Epithelial cell of esophagus (primary cell): ENCODE measurements around the gene SYT5.
A peak's percentile ranks its signal among the peaks of the same experiment; 100 is the strongest.
"Not testable (repeated sequence)": the region's sequence is repeated elsewhere in the genome, so short reads cannot be mapped to it uniquely, and the experiment has no call there.

Experiments used
- DNase-seq: peaks from one replicate; pipeline ENCODE4 v3.0.0; 2010; ENCODE audit warnings: low read depth
- H3K4me3 ChIP-seq: 2 replicates; pipeline ENCODE4 v1.5.1; 2011; ENCODE audit warnings: mild to moderate bottlenecking, low read length, control low read depth
- TF ChIP-seq, protein P1 (sequence below): IDR thresholded peaks from 2 replicates; pipeline ENCODE4 v1.5.1; 2011; ENCODE audit warnings: low read depth, mild to moderate bottlenecking, low read length, control low read depth, inconsistent platforms; ENCODE audit not compliant: insufficient read depth; ENCODE audit errors: missing control alignments

Gene SYT5

DNA sequence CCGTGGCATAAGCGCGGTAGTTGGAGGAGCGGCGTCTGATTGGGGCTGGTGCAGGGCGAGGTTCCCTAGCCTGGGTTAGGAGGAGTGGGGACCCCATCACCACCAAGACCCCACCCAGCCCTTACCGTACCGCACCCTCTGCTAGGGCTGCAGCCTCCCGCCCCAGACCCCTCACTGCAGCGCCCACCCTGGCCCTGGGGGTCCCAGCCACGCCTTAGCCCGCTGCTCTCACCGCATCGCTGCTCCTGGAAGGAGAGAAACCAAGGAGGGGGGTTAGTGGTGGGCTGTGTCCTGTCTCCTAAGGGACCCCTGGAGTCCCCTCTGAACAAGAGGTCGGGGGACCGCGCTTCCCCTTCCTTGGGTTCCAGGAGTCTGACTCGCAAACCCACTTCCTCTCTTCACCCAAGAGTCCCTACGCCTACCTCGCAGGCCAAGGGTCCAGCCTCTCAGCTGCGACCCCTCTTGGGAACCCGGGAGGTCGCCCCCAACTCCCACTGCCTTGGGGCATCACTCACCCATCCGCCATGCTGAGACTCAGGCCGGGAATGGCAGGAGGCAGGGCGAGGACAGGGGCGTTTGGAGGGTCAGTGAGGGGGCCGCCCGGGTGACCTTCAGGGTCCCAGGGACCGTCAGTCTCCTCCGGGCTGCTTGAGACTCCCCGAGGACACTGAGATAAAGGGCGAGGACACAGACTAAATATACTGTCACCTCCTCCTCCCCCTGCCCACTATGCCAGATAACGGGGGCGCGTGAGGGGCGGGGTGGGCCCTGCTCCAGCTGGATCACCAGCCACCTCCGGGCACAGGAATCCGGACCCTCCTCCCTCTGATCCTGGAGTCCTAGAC lies 22.8 kb downstream of the SYT5 start, which contains the start of gene TNNI3:
TNNI3 (minus strand) TSS at position 669 of the 845 bp plus-strand sequence; CDS start at position 526, 143 bp downstream.
- TF ChIP-seq, protein P1, sequence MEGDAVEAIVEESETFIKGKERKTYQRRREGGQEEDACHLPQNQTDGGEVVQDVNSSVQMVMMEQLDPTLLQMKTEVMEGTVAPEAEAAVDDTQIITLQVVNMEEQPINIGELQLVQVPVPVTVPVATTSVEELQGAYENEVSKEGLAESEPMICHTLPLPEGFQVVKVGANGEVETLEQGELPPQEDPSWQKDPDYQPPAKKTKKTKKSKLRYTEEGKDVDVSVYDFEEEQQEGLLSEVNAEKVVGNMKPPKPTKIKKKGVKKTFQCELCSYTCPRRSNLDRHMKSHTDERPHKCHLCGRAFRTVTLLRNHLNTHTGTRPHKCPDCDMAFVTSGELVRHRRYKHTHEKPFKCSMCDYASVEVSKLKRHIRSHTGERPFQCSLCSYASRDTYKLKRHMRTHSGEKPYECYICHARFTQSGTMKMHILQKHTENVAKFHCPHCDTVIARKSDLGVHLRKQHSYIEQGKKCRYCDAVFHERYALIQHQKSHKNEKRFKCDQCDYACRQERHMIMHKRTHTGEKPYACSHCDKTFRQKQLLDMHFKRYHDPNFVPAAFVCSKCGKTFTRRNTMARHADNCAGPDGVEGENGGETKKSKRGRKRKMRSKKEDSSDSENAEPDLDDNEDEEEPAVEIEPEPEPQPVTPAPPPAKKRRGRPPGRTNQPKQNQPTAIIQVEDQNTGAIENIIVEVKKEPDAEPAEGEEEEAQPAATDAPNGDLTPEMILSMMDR: no peak
- no peak for DNase-seq
- no peak within 1 kb of the TSS for H3K4me3 ChIP-seq

DNA sequence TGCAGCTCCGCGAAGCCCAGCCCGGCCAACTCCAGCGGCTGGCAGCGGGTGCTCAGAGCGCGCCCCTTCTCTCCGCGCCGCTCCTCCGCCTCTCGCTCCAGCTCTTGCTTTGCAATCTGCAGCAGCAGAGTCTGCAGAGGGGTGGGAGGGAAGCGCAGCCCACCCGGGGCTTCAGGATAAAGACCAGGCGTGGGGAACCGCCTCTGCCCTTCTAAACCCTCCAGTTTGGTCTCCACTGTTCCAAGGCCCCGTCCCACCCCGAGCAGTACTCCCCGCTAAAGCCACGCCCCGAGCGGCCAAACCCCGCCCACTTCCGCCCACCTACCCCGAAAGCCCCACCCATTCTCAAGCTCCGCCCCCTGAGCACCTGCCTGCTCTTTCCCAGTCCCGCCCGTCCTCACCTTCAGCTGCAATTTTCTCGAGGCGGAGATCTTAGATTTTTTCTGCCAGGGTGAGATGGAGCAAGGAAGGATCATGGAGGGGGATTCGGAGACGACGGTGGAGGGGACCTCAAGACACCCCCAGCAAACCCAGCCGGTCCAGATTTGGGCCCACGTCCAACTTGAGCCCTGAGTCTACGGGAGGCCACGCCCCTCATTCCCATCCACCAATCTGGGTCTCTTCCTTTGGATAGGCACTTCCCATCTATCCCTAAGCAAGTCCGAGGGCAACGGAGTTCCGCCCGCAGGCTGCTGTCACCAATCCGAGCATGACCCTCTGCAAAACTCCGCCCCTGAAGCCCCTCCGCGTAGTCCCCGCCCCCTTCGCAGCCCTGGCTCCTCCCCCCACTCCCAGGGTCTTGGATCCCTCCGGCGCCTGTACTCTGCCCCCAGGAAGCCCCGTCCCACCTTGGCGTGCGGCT lies 23.7 kb downstream of the SYT5 start:
- TF ChIP-seq, protein P1: no peak
- H3K4me3 ChIP-seq: peak overlapping the region; percentile 14
- DNase-seq: peak; percentile 49

DNA sequence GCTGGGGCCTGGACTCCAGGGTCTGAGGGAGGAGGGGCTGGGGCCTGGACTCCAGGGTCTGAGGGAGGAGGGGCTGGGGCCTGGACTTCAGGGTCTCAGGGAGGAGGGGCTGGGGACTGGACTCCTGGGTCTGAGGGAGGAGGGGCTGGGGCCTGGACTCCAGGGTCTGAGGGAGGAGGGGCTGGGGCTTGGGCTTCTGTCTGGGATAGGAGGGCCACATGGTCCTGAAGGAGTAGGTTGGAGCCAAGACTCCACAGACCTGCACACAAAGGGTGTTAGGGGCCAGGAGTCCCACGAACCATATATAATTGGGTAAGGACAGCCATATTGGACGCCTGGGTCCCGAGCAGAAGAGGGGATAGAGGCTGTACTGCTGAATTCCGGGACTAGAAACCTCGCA lies 24.3 kb downstream of the SYT5 start:
- not testable (repeated sequence) for DNase-seq
- peak overlapping the region; percentile 14 for H3K4me3 ChIP-seq

DNA sequence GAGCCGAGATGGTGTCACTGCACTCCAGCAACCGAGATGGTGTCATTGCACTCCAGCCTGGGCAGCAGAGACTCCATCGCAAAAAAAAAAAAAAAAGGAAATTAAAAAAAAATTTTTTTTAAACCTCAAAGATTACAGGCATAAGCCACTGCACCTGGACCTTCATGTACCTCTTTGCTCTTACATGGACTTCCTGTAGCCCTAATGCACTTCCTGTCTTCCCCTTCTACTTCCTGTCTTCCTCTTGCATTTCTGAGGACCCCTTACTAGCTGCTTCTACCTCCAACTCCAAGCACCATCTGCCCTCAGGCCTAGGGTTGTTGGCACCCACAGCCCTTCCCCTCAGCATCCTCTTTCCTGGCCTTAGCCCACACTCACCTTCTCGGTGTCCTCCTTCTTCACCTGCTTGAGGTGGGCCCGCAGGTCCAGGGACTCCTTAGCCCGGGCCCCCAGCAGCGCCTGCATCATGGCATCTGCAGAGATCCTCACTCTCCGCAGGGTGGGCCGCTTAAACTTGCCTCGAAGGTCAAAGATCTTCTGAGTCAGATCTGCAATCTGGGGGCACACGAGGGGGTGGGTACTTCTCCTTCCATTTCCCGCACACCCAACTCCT lies 26.3 kb downstream of the SYT5 start:
- H3K4me3 ChIP-seq: no peak overlapping the region
- no peak for DNase-seq
- TF ChIP-seq, protein P1: no peak

DNA sequence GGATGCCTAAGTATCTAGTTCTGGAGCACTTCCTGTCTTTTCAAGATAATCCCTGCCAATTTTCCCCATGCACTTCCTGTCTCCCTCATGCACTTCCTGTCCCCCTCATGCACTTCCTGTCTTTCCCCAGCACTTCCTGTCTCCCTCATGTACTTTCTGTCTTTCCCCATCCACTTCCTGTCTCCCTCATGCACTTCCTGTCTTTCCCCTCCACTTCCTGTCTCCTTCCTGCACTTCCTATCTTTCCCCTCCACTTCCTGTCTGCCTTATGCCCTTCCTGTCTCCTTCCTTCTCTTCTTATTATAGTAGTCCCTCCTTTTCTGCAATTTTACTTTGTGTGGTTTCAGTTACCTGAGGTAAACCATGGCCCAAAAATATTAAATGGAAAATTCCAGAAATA lies 28.1 kb downstream of the SYT5 start:
- no peak for DNase-seq
- TF ChIP-seq, protein P1: no peak
- H3K4me3 ChIP-seq: no peak overlapping the region

DNA sequence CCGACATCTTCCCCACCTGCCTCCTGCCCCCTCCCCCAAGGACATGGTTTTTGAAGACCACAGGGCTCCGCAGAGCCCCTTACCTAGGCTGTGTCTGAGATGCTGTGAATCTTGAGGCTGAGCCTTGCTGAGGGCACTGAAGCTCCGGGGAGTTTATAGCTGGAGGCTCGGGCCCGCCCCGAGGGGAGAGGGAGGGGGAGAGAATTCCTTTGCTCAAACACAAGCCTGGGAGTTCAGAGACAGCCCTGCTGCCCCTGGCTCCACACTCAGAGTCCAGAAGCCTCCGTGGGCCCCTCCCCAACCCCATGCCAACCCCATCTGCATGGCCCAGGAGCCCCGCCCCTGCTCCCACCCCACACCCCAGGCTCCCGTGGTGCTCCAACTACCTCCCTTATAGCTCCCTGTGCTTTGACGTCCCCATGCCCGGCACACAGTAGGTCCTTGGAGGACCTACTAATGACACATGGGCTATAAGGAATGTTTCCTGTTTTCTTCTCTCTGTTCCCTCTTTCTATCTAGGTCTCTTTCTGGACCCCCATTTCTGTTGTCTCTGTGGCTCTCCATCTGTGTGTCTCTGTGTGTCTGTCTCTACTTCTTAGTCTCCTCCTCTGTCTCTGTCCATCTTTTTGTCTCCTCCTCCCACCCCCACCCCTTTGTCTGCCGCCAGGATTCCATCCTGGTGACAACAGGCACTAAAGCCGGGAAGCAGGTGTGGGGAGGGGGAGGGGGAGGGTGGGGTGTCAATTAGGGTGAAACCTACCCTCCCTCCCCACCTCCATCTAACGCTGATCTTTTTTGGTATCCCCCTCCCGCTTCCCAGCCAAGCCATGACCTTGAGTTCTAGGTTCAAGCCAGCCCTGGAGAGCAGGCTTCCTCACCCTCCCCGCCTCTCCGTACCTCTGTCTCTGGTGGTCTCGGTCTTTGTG lies 30.7 kb downstream of the SYT5 start, which contains the start of gene TNNT1:
TNNT1 (minus strand) TSS at position 129 of the 926 bp plus-strand sequence. CDS start 2,049 bp downstream, outside the sequence.
- H3K4me3 ChIP-seq: no peak within 1 kb of the TSS
- TF ChIP-seq, protein P1: no peak
- DNase-seq: no peak
